Esophagus muscularis mucosa (tissue), 4 donors: ENCODE results near the gene PPP1R10. TPM values are rescaled to one million over a fixed set of nuclear protein-coding genes. Genes with fewer than 3 reads are reported as not detected.

Experiments used
- DNase-seq: peaks from one replicate; pipeline ENCODE4 v3.0.0-alpha.2; 2017; ENCODE audit errors: extremely low spot score
- H3K27ac ChIP-seq, 4 donors: fragments of 200-600 bp; sonication (generic); replicated peaks in 1 of 4; 1 replicate in 3 of 4; 2 replicates in 1 of 4; pipeline ENCODE4 v1.5.1; 2016 to 2019; ENCODE audit warnings: mild to moderate bottlenecking in 1 of 4
- H3K27me3 ChIP-seq, 4 donors: fragments of 200-600 bp; sonication (generic); one replicate each; pipeline versions ENCODE4 v1.5.1 to v1.6.0; 2016 to 2019
- H3K36me3 ChIP-seq, 4 donors: fragments of 200-600 bp; sonication (generic); one replicate each; pipeline ENCODE4 v1.5.1; 2016 to 2019
- H3K4me1 ChIP-seq, 4 donors: fragments of 200-600 bp; sonication (generic); one replicate each; pipeline ENCODE4 v1.5.1; 2016 to 2019
- H3K4me3 ChIP-seq, 4 donors: fragments of 200-600 bp; sonication (generic); 1 replicate in 2 of 4; 2 replicates in 2 of 4; pipeline ENCODE4 v1.5.1; 2016 to 2019; ENCODE audit warnings: mild to moderate bottlenecking in 4 of 4, moderate library complexity in 1 of 4
- H3K9me3 ChIP-seq, 4 donors: fragments of 200-600 bp; sonication (generic); 1 replicate in 3 of 4; 2 replicates in 1 of 4; pipeline ENCODE4 v1.5.1; 2016 to 2019
- CTCF ChIP-seq, 3 experiments: fragments of 200-600 bp in 2 of 3; fragments of 450-650 bp in 1 of 3; sonication (generic) in 2 of 3; IDR thresholded peaks; one replicate each; pipeline ENCODE4 v1.5.1; 2017 to 2019; ENCODE audit warnings: antibody characterized with exemption in 3 of 3, mild to moderate bottlenecking in 2 of 3, moderate library complexity in 1 of 3
- EP300 ChIP-seq: sonication (generic); formaldehyde crosslinking; IDR thresholded peaks from one replicate; pipeline ENCODE4 v1.6.1; 2017; ENCODE audit warnings: antibody characterized with exemption
- POLR2A ChIP-seq: fragments of 450-650 bp; IDR thresholded peaks from one replicate; pipeline ENCODE4 v1.6.1; 2017; ENCODE audit warnings: antibody characterized with exemption, moderate library complexity, mild to moderate bottlenecking, low read depth
- POLR2AphosphoS5 ChIP-seq, 2 donors: sonication (generic); formaldehyde crosslinking; IDR thresholded peaks; one replicate each; pipeline ENCODE4 v1.6.1; 2017; ENCODE audit warnings: antibody characterized with exemption in 2 of 2
- WGBS: methylation state at CpG from one replicate; pipeline ENCODE4 v1.1.5; 2018; 5-methylcytosine and 5-hydroxymethylcytosine counted together
- intact Hi-C: fragments of 100-400 bp; cut with DNase I; formaldehyde crosslinking; loops from one replicate; pipeline ENCODE4 v1.15.1; 2023
- total RNA-seq, 4 donors: library from RNA; depleted of rRNA; stranded (reverse); fragments of >200 nt; gene quantifications; one replicate each; pipeline versions ENCODE4 v1.1.0 to v1.2.1, GENCODE V29; 2016

The PPP1R10 gene
- total RNA-seq, 4 donors from 2014 or later: 24.5 to 53.6 (median 37.9) TPM

GRCh38 chr6:30571762-30572082, 45.3 kb downstream of the PPP1R10 start:
- no peak for TF ChIP-seq POLR2A
- no peak for TF ChIP-seq EP300
- no peak for TF ChIP-seq CTCF (IDR thresholded peaks at IDR 0.05)
- no peak for TF ChIP-seq POLR2AphosphoS5 (IDR thresholded peaks at IDR 0.05)
- Histone ChIP-seq H3K36me3 (peaks cover 0 to 12% (median 7%) of the 10 kb centered on the region in 4 donors), H3K4me1 (peaks cover 25 to 53% (median 40%) of the 10 kb centered on the region in 4 donors), H3K4me3 (peak overlapping the region; percentile 76 to 85 (median 77)), H3K27me3 (no peaks in the 10 kb centered on the region), H3K9me3 (no peaks in the 10 kb centered on the region), H3K27ac (peak overlapping the region; percentile 88 to 92 (median 92))
- intact Hi-C loops: loop anchor here (2.0 kb wide), 1 partner anchor 15 kb away; the partner anchor contains the start of genes GNL1 and PRR3
- DNase-seq: no peak
- WGBS: 0% methylated on average over 8 of the region's 8 CpGs

- Histone ChIP-seq H3K27me3 (no peaks in the 10 kb centered on the region), H3K27ac (peak within 1 kb of the TSS; percentile 88 to 92 (median 92)), H3K36me3 (peaks cover 0 to 7% (median 2%) of the 10 kb centered on the region in 4 donors), H3K4me3 (peak within 1 kb of the TSS; percentile 76 to 85 (median 77)), H3K4me1 (peaks cover 25 to 53% (median 40%) of the 10 kb centered on the region in 4 donors), H3K9me3 (no peaks in the 10 kb centered on the region)
- under 1% methylated on average over 43 of the region's 59 CpGs for WGBS
- peak; percentile 99 for DNase-seq
- TF ChIP-seq POLR2A (peak; percentile 39), EP300 (no peak), POLR2AphosphoS5 (IDR thresholded peaks at IDR 0.05) (peak; percentile 91 to 96), CTCF (IDR thresholded peaks at IDR 0.05) (peak in 1 of 3 experiments; percentile 21)
- intact Hi-C loops: loop anchor here (2.0 kb wide), 1 partner anchor 14 kb away; the partner anchor contains the start of genes GNL1 and PRR3
Measured at GRCh38 chr6:30571075-30571761, 45.8 kb downstream of the PPP1R10 start, which contains the start of gene ABCF1. Gene ABCF1, plus strand, starts transcription at chr6:30571442. Its CDS starts 46 bp downstream, at chr6:30571488.

GRCh38 chr6:30570740-30571074, 46.3 kb downstream of the PPP1R10 start:
- TF ChIP-seq POLR2AphosphoS5 (IDR thresholded peaks at IDR 0.05) (no peak), POLR2A (no peak), EP300 (no peak), CTCF (IDR thresholded peaks at IDR 0.05) (no peak)
- Histone ChIP-seq H3K4me3 (peak overlapping the region; percentile 76 to 85 (median 77)), H3K27ac (peak overlapping the region; percentile 88 to 92 (median 92)), H3K27me3 (no peaks in the 10 kb centered on the region), H3K4me1 (peaks cover 25 to 51% (median 40%) of the 10 kb centered on the region in 4 donors), H3K9me3 (no peaks in the 10 kb centered on the region), H3K36me3 (peaks cover 0 to 4% (median 2%) of the 10 kb centered on the region in 4 donors)
- DNase-seq: no peak
- intact Hi-C loops: loop anchor here (2.0 kb wide), 1 partner anchor 14 kb away; the partner anchor contains the start of genes GNL1 and PRR3
- WGBS: 2% methylated on average over 18 of the region's 18 CpGs

- no peak for TF ChIP-seq EP300
- no peak for TF ChIP-seq POLR2A
- no peak for TF ChIP-seq POLR2AphosphoS5 (IDR thresholded peaks at IDR 0.05)
- no peak for TF ChIP-seq CTCF (IDR thresholded peaks at IDR 0.05)
- H3K36me3 ChIP-seq: peaks cover 0 to 4% (median 0%) of the 10 kb centered on the region in 4 donors
- H3K4me3 ChIP-seq: peak overlapping the region; percentile 76 to 85 (median 77)
- intact Hi-C loops: loop anchor here (2.0 kb wide), 1 partner anchor 13 kb away; the partner anchor contains the start of genes GNL1 and PRR3
- peaks cover 25 to 47% (median 40%) of the 10 kb centered on the region in 4 donors for H3K4me1 ChIP-seq
- H3K27me3 ChIP-seq: no peaks in the 10 kb centered on the region
- no peaks in the 10 kb centered on the region for H3K9me3 ChIP-seq
- no peak for DNase-seq
- H3K27ac ChIP-seq: peak overlapping the region; percentile 88 to 92 (median 92)
- 89% methylated on average over 1 of the region's 1 CpG for WGBS
Measured at GRCh38 chr6:30570263-30570662, 46.8 kb downstream of the PPP1R10 start.
